Neural progenitor cell (in vitro differentiated cells): ENCODE data around the gene PTPRCAP.

Experiments
- EZH2phosphoT487 ChIP-seq: fragments of 200-600 bp; sonication (generic); IDR thresholded peaks from 2 replicates; pipeline ENCODE4 v1.6.1; 2017; ENCODE audit warnings: antibody characterized with exemption
- TF ChIP-seq, protein P1 (sequence below): fragments of 200-600 bp; sonication (generic); IDR thresholded peaks from 2 replicates; pipeline ENCODE4 v1.5.1; 2017; ENCODE audit warnings: antibody characterized with exemption, mild to moderate bottlenecking

DNA sequence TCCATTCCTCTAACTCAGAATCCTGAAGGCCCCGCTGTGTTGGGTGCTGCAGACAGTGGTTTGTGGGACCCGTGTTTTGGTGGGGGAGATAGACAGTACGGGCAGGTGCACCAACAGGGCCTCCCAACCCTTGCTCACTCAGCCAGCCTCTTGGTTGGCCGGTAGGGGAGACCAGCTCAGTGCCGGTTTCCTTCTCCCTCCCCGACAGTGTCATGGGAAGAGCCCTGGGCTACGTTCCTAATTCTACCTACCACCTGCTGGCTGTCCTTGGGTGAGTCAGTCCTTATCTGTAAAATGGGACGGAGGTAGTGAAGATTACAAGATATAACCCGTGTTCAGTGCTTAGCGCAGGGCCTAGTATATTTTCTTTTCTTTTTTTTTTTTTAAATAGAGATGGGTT lies 25.7 kb upstream of the PTPRCAP start:
- TF ChIP-seq, protein P1, sequence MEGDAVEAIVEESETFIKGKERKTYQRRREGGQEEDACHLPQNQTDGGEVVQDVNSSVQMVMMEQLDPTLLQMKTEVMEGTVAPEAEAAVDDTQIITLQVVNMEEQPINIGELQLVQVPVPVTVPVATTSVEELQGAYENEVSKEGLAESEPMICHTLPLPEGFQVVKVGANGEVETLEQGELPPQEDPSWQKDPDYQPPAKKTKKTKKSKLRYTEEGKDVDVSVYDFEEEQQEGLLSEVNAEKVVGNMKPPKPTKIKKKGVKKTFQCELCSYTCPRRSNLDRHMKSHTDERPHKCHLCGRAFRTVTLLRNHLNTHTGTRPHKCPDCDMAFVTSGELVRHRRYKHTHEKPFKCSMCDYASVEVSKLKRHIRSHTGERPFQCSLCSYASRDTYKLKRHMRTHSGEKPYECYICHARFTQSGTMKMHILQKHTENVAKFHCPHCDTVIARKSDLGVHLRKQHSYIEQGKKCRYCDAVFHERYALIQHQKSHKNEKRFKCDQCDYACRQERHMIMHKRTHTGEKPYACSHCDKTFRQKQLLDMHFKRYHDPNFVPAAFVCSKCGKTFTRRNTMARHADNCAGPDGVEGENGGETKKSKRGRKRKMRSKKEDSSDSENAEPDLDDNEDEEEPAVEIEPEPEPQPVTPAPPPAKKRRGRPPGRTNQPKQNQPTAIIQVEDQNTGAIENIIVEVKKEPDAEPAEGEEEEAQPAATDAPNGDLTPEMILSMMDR, result no peak
- no peak for TF ChIP-seq EZH2phosphoT487
